Spleen (tissue), 7 donors: ENCODE data around the gene CSHL1.

ENCODE experiments used
- POLR2A ChIP-seq, 3 donors: fragments of 450-650 bp; IDR thresholded peaks; one replicate each; pipeline ENCODE4 v1.5.1; 2017; ENCODE audit warnings: antibody characterized with exemption in 3 of 3, mild to moderate bottlenecking in 1 of 3
- POLR2AphosphoS5 ChIP-seq, 3 donors: sonication (generic); formaldehyde crosslinking; IDR thresholded peaks; one replicate each; pipeline ENCODE4 v1.5.1; 2017; ENCODE audit warnings: antibody characterized with exemption in 3 of 3
- TF ChIP-seq, protein P1 (sequence below), 11 experiments: fragments of 200-600 bp in 7 of 11; fragments of 450-650 bp in 4 of 11; sonication (generic) in 4 of 11; IDR thresholded peaks in 8 of 11; conservative IDR thresholded peaks in 3 of 11; 1 replicate in 7 of 11; 2 replicates in 4 of 11; pipeline versions ENCODE4 v1.4.0 to v1.8.0; 2016 to 2021; ENCODE audit warnings: antibody characterized with exemption in 11 of 11, inconsistent platforms in 4 of 11, mild to moderate bottlenecking in 1 of 11
- donor health status: DM: no; HTN: no; CAD: no; lungs with moderate emphysema.
- donor health status: DM: no; HTN: no; CAD: no.
- donor health status: DM: no; HTN: no; CAD: no.

DNA sequence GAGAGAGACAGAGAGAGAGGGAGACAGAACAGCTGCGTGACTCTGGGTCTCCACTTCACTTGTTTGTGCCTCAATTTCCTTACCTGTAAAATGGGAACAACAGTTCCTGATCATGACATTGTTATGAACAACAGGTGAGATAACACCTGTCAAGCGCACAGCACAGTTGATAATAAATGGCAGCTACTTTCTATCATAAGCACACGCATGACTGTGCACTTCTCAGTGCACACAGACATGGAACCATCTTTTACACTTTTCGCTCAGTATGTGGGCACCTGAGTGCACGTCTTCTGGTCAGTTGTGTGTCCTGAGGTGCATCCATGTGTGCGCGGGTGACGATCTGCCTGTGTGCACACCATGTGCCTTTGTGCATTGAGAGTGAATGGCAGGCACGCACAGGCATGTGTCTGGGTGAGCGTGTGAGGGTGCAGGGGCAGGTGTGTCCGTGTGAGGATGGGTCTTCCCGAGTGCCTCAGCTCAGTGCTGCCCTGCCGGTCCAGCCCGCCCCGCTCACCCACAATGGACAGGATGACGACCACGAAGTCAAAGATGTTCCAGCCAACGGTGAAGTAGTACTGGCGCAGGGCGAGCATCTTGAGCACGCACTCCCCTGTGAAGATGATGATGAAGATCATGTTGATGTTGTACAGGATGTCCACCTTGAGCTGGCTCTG, 31.4 kb upstream of the CSHL1 start:
- TF ChIP-seq, protein P1, sequence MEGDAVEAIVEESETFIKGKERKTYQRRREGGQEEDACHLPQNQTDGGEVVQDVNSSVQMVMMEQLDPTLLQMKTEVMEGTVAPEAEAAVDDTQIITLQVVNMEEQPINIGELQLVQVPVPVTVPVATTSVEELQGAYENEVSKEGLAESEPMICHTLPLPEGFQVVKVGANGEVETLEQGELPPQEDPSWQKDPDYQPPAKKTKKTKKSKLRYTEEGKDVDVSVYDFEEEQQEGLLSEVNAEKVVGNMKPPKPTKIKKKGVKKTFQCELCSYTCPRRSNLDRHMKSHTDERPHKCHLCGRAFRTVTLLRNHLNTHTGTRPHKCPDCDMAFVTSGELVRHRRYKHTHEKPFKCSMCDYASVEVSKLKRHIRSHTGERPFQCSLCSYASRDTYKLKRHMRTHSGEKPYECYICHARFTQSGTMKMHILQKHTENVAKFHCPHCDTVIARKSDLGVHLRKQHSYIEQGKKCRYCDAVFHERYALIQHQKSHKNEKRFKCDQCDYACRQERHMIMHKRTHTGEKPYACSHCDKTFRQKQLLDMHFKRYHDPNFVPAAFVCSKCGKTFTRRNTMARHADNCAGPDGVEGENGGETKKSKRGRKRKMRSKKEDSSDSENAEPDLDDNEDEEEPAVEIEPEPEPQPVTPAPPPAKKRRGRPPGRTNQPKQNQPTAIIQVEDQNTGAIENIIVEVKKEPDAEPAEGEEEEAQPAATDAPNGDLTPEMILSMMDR (IDR thresholded peaks at IDR 0.05 in 8 of 11, conservative IDR thresholded peaks at IDR 0.05 in 3 of 11), result no peak
- TF ChIP-seq POLR2A (IDR thresholded peaks at IDR 0.05), result no peak
- TF ChIP-seq POLR2AphosphoS5 (IDR thresholded peaks at IDR 0.05), result no peak
